GM12891 (cell line): ENCODE results near the gene BCAN.

Experiments used
- DNase-seq: peaks from one replicate; pipeline ENCODE4 v3.0.0; 2011; ENCODE audit warnings: low spot score; ENCODE audit not compliant: insufficient read length
- FAIRE-seq: peaks from 2 replicates; lab custom pipeline; 2011; peaks lifted over from hg19 to GRCh38; lab: Jason Lieb, UNC
- PAX5 ChIP-seq: IDR thresholded peaks from 2 replicates; pipeline ENCODE4 v1.6.1; 2011; ENCODE audit warnings: low read length, moderate library complexity, mild to moderate bottlenecking; ENCODE audit not compliant: insufficient read depth, severe bottlenecking
- POLR2A ChIP-seq: IDR thresholded peaks from 2 replicates; pipeline ENCODE4 v1.6.1; 2011; ENCODE audit warnings: low read depth, low read length, control low read depth
- POLR2AphosphoS5 ChIP-seq: IDR thresholded peaks from 2 replicates; pipeline ENCODE4 v1.6.1; 2011; ENCODE audit warnings: low read depth, low read length, control low read depth
- POU2F2 ChIP-seq: IDR thresholded peaks from 2 replicates; pipeline ENCODE4 v1.6.1; 2011; ENCODE audit warnings: low read depth, mild to moderate bottlenecking, control low read depth, low read length, moderate library complexity
- SPI1 ChIP-seq: IDR thresholded peaks from 2 replicates; pipeline ENCODE4 v1.6.1; 2011; ENCODE audit warnings: low read depth, low read length, control low read depth
- TAF1 ChIP-seq: IDR thresholded peaks from 2 replicates; pipeline ENCODE4 v1.6.1; 2011; ENCODE audit warnings: low read depth, low read length, control low read depth

The BCAN gene

GRCh38 chr1:156655151-156655903 is 13.4 kb downstream of the BCAN start:
- no peak for DNase-seq
- peak; percentile 64 for TF ChIP-seq SPI1
- TF ChIP-seq TAF1 = no peak
- no peak for TF ChIP-seq PAX5
- TF ChIP-seq POU2F2 = no peak
- FAIRE-seq = no peak

GRCh38 chr1:156655904-156656516 is 14.1 kb downstream of the BCAN start:
- FAIRE-seq (no peak), DNase-seq (no peak)
- TF ChIP-seq POU2F2 (no peak), PAX5 (no peak), SPI1 (no peak), POLR2AphosphoS5 (no peak), POLR2A (no peak), TAF1 (no peak)

GRCh38 chr1:156656806-156657740 is 15.2 kb downstream of the BCAN start:
- FAIRE-seq = peak; percentile 93
- TF ChIP-seq POLR2AphosphoS5 = no peak
- TF ChIP-seq PAX5 = no peak
- no peak for TF ChIP-seq POLR2A
- TF ChIP-seq TAF1 = no peak
- TF ChIP-seq SPI1 = no peak
- TF ChIP-seq POU2F2 = no peak
- DNase-seq = peak; percentile 77

- DNase-seq = no peak
- TF ChIP-seq PAX5 (no peak), SPI1 (0 out of 2 replicates have a peak, but pooled peaks have one; percentile 27), TAF1 (no peak)
- no peak for FAIRE-seq
Observed at GRCh38 chr1:156657741-156658319, 15.9 kb downstream of the BCAN start.

GRCh38 chr1:156658496-156658895 is 16.6 kb downstream of the BCAN start:
- DNase-seq (no peak), FAIRE-seq (no peak)
- no peak for TF ChIP-seq SPI1

GRCh38 chr1:156658945-156659574 is 17.1 kb downstream of the BCAN start:
- FAIRE-seq (no peak), DNase-seq (no peak)
- TF ChIP-seq PAX5 (no peak), POLR2A (no peak), POU2F2 (no peak), TAF1 (no peak), SPI1 (no peak)

- TF ChIP-seq PAX5 = no peak
- no peak for TF ChIP-seq POLR2AphosphoS5
- no peak for TF ChIP-seq SPI1
- no peak for TF ChIP-seq TAF1
- TF ChIP-seq POU2F2 = no peak
- TF ChIP-seq POLR2A = no peak
- FAIRE-seq (no peak), DNase-seq (no peak)
Observed at GRCh38 chr1:156659661-156659987, 17.7 kb downstream of the BCAN start.

GRCh38 chr1:156659988-156660751 is 18.3 kb downstream of the BCAN start:
- DNase-seq = peak; percentile 98
- TF ChIP-seq TAF1 = 0 out of 2 replicates have a peak, but pooled peaks have one; percentile 39
- TF ChIP-seq SPI1 = no peak; the same call in 1 of the 2 replicates
- FAIRE-seq = peak; percentile 89

GRCh38 chr1:156660752-156661112 is 18.8 kb downstream of the BCAN start:
- TF ChIP-seq PAX5 (no peak), SPI1 (no peak), POLR2AphosphoS5 (no peak), POU2F2 (no peak)
- DNase-seq (no peak), FAIRE-seq (no peak)
